Nephron progenitor cell (in vitro differentiated cells): ENCODE data around the gene NXPE3.
A peak's percentile ranks its signal among the peaks of the same experiment; 100 is the strongest.

Experiments used
- DNase-seq: peaks from one replicate; pipeline ENCODE4 v3.0.0; 2021
- H3K27ac Mint-ChIP-seq: 2 replicates; pipeline ENCODE4 v1.8.0; 2021; ENCODE audit warnings: mild to moderate bottlenecking, moderate library complexity, mixed read lengths
- H3K27me3 Mint-ChIP-seq: 2 replicates; pipeline ENCODE4 v1.8.0; 2021; ENCODE audit warnings: mild to moderate bottlenecking, low read depth, mixed read lengths; ENCODE audit not compliant: poor library complexity
- H3K36me3 Mint-ChIP-seq: 2 replicates; pipeline ENCODE4 v1.8.0; 2021; ENCODE audit warnings: low read depth, mixed read lengths
- H3K4me1 Mint-ChIP-seq: 2 replicates; pipeline ENCODE4 v1.8.0; 2021; ENCODE audit warnings: mixed read lengths
- H3K4me3 Mint-ChIP-seq: 2 replicates; pipeline ENCODE4 v1.8.0; 2021; ENCODE audit warnings: mild to moderate bottlenecking, moderate library complexity, mixed read lengths
- H3K9me3 Mint-ChIP-seq: 2 replicates; pipeline ENCODE4 v1.8.0; 2021; ENCODE audit warnings: mild to moderate bottlenecking, moderate library complexity, mixed read lengths
- CTCF ChIP-seq: fragments of 200-600 bp; sonication (generic); IDR thresholded peaks from 2 replicates; pipeline ENCODE4 v1.5.0; 2021; ENCODE audit warnings: antibody characterized with exemption

NXPE3 gene

GRCh38 chr3:101813817-101814440, 34.9 kb downstream of the NXPE3 start:
- DNase-seq = no peak
- no peak overlapping the region for H3K4me3 Mint-ChIP-seq
- H3K36me3 Mint-ChIP-seq = peaks cover 3% of the 10 kb centered on the region
- H3K27ac Mint-ChIP-seq = no peak overlapping the region
- H3K9me3 Mint-ChIP-seq = no peaks in the 10 kb centered on the region
- H3K4me1 Mint-ChIP-seq = peaks cover 40% of the 10 kb centered on the region
- TF ChIP-seq CTCF = peak; percentile 52
- peaks cover 3% of the 10 kb centered on the region for H3K27me3 Mint-ChIP-seq

GRCh38 chr3:101814835-101815234, 35.8 kb downstream of the NXPE3 start:
- Mint-ChIP-seq H3K9me3 (no peaks in the 10 kb centered on the region), H3K4me3 (no peak overlapping the region), H3K4me1 (peaks cover 31% of the 10 kb centered on the region), H3K27ac (peak overlapping the region; percentile 83), H3K36me3 (peaks cover 5% of the 10 kb centered on the region), H3K27me3 (peaks cover 3% of the 10 kb centered on the region)
- DNase-seq = no peak
- TF ChIP-seq CTCF = no peak

GRCh38 chr3:101816215-101817149, 37.5 kb downstream of the NXPE3 start:
- Mint-ChIP-seq H3K4me1 (peaks cover 24% of the 10 kb centered on the region), H3K36me3 (peaks cover 18% of the 10 kb centered on the region), H3K27me3 (peaks cover 3% of the 10 kb centered on the region), H3K9me3 (no peaks in the 10 kb centered on the region), H3K27ac (no peak overlapping the region), H3K4me3 (no peak overlapping the region)
- DNase-seq = no peak
- no peak for TF ChIP-seq CTCF

- H3K36me3 Mint-ChIP-seq = peaks cover 28% of the 10 kb centered on the region
- no peak for TF ChIP-seq CTCF
- H3K4me1 Mint-ChIP-seq = peaks cover 22% of the 10 kb centered on the region
- no peak overlapping the region for H3K27ac Mint-ChIP-seq
- H3K4me3 Mint-ChIP-seq = no peak overlapping the region
- H3K9me3 Mint-ChIP-seq = no peaks in the 10 kb centered on the region
- H3K27me3 Mint-ChIP-seq = peaks cover 3% of the 10 kb centered on the region
- DNase-seq = no peak
These were observed 39.0 kb downstream of the NXPE3 start for GRCh38 chr3:101817992-101818391.

GRCh38 chr3:101819649-101820206, 40.7 kb downstream of the NXPE3 start:
- no peak for DNase-seq
- peaks cover 1% of the 10 kb centered on the region for H3K27me3 Mint-ChIP-seq
- H3K4me1 Mint-ChIP-seq = peaks cover 13% of the 10 kb centered on the region
- no peak for TF ChIP-seq CTCF
- no peaks in the 10 kb centered on the region for H3K9me3 Mint-ChIP-seq
- H3K4me3 Mint-ChIP-seq = no peak overlapping the region
- H3K36me3 Mint-ChIP-seq = peaks cover 28% of the 10 kb centered on the region
- no peak overlapping the region for H3K27ac Mint-ChIP-seq
